ENCODE results near the gene FKBP11.
"Not testable (repeated sequence)": the region's sequence is repeated elsewhere in the genome, so short reads cannot be mapped to it uniquely, and the experiment has no call there.

Gene FKBP11

GRCh38 chr12:48954841-48955501, 29.7 kb upstream of the FKBP11 start:
- no peak for FAIRE-seq

GRCh38 chr12:48954061-48954460, 28.8 kb upstream of the FKBP11 start:
- no peak for FAIRE-seq

GRCh38 chr12:48952691-48953090, 27.4 kb upstream of the FKBP11 start:
- no peak for FAIRE-seq

GRCh38 chr12:48947727-48948126, 22.4 kb upstream of the FKBP11 start:
- FAIRE-seq = no peak

- FAIRE-seq = no peak
These were observed 21.7 kb upstream of the FKBP11 start for GRCh38 chr12:48946943-48947342.

GRCh38 chr12:48946205-48946604, 20.9 kb upstream of the FKBP11 start:
- FAIRE-seq = no peak

GRCh38 chr12:48943221-48943620, 17.9 kb upstream of the FKBP11 start:
- no peak for FAIRE-seq

- no peak for FAIRE-seq
These were observed 14.9 kb upstream of the FKBP11 start for GRCh38 chr12:48940181-48940580.

- no peak for FAIRE-seq
These were observed 13.5 kb upstream of the FKBP11 start for GRCh38 chr12:48938805-48939204.

GRCh38 chr12:48937170-48937569, 11.9 kb upstream of the FKBP11 start:
- FAIRE-seq = no peak

- FAIRE-seq = no peak
These were observed 11.2 kb upstream of the FKBP11 start for GRCh38 chr12:48936379-48936979.

GRCh38 chr12:48934312-48934706, 9.0 kb upstream of the FKBP11 start:
- no peak for FAIRE-seq

- no peak for FAIRE-seq
These were observed 8.5 kb upstream of the FKBP11 start for GRCh38 chr12:48933664-48934311.

GRCh38 chr12:48932878-48933277, 7.6 kb upstream of the FKBP11 start:
- no peak for FAIRE-seq

GRCh38 chr12:48930475-48930874, 5.2 kb upstream of the FKBP11 start:
- no peak for FAIRE-seq

GRCh38 chr12:48929551-48929950, 4.3 kb upstream of the FKBP11 start:
- no peak for FAIRE-seq

GRCh38 chr12:48927261-48927660, 2.0 kb upstream of the FKBP11 start:
- FAIRE-seq = no peak

GRCh38 chr12:48924617-48925303, 532 bp downstream of the FKBP11 start:
- FAIRE-seq = no peak

- FAIRE-seq = no peak
These were observed 2.2 kb downstream of the FKBP11 start for GRCh38 chr12:48923117-48923516.

- no peak for FAIRE-seq
These were observed 7.3 kb downstream of the FKBP11 start for GRCh38 chr12:48917857-48918537.

GRCh38 chr12:48910196-48910595, 15.1 kb downstream of the FKBP11 start:
- FAIRE-seq = no peak

GRCh38 chr12:48909698-48910097, 15.6 kb downstream of the FKBP11 start:
- FAIRE-seq = not testable (repeated sequence)

- no peak for FAIRE-seq
These were observed 18.0 kb downstream of the FKBP11 start for GRCh38 chr12:48907245-48907644.

Measured in A204.1 (cell line).